Measurements from ENCODE around the gene SRC. TPM values are rescaled to one million over a fixed set of nuclear protein-coding genes. Genes with fewer than 3 reads are reported as not detected.

Gene SRC
- total RNA-seq, 1 donor from 2014 or later: 37.8 TPM

- H3K4me3 ChIP-seq (ENCODE audit: low read depth, low read length): no peak overlapping the region
- no peak for DNase-seq (ENCODE audit: low read depth)
- no peak for TF ChIP-seq CTCF (conservative IDR thresholded peaks at IDR 0.05; ENCODE audit: low read depth, low read length)
Observed at GRCh38 chr20:37388831-37389230, 42.9 kb downstream of the SRC start.

- no peak overlapping the region for H3K4me3 ChIP-seq (ENCODE audit: low read depth, low read length)
- no peak for DNase-seq (ENCODE audit: low read depth)
- no peak for TF ChIP-seq CTCF (conservative IDR thresholded peaks at IDR 0.05; ENCODE audit: low read depth, low read length)
Observed at GRCh38 chr20:37389241-37389747, 43.4 kb downstream of the SRC start.

- no peak for DNase-seq (ENCODE audit: low read depth)
- H3K4me3 ChIP-seq (ENCODE audit: low read depth, low read length): no peak overlapping the region
- TF ChIP-seq CTCF (conservative IDR thresholded peaks at IDR 0.05; ENCODE audit: low read depth, low read length): peak; percentile 22
Observed at GRCh38 chr20:37389844-37390275, 43.9 kb downstream of the SRC start.

- TF ChIP-seq CTCF (conservative IDR thresholded peaks at IDR 0.05; ENCODE audit: low read depth, low read length): no peak
- DNase-seq (ENCODE audit: low read depth): no peak
- no peak overlapping the region for H3K4me3 ChIP-seq (ENCODE audit: low read depth, low read length)
Observed at GRCh38 chr20:37390503-37390890, 44.6 kb downstream of the SRC start.

GRCh38 chr20:37390891-37391525 lies 45.1 kb downstream of the SRC start:
- TF ChIP-seq CTCF (conservative IDR thresholded peaks at IDR 0.05; ENCODE audit: low read depth, low read length): no peak
- DNase-seq (ENCODE audit: low read depth): no peak
- no peak overlapping the region for H3K4me3 ChIP-seq (ENCODE audit: low read depth, low read length)

- H3K4me3 ChIP-seq (ENCODE audit: low read depth, low read length): no peak overlapping the region
- peak; percentile 50 for TF ChIP-seq CTCF (conservative IDR thresholded peaks at IDR 0.05; ENCODE audit: low read depth, low read length)
- no peak for DNase-seq (ENCODE audit: low read depth)
Observed at GRCh38 chr20:37392441-37393195, 46.7 kb downstream of the SRC start.

Measured in epithelial cell of proximal tubule (primary cell).